H1 (cell line): ENCODE data around the gene CCDC77. TPM values are rescaled to one million over a fixed set of nuclear protein-coding genes. Genes with fewer than 3 reads are reported as not detected.

Experiments used
- CTCF ChIA-PET: fragments of 300-600 bp; sonication (Branson Sonifier 250); formaldehyde crosslinking; loops from one replicate; lab custom pipeline; 2021; ENCODE audit not compliant: partially characterized antibody; lab: Charles Lee
- POLR2A ChIA-PET: fragments of 300-600 bp; sonication (Branson Sonifier 250); formaldehyde crosslinking; loops from one replicate; lab custom pipeline; 2021; ENCODE audit warnings: inconsistent platforms; ENCODE audit not compliant: partially characterized antibody; lab: Charles Lee
- DNase-seq, 2 experiments: peaks; one replicate each; pipeline versions ENCODE4 v3.0.0 to v3.0.0-alpha.2; 2010 to 2022; ENCODE audit warnings: low spot score in 2 of 2, low read depth in 1 of 2, mixed read lengths in 1 of 2
- FAIRE-seq: peaks from 2 replicates; lab custom pipeline; 2011; peaks lifted over from hg19 to GRCh38; lab: Jason Lieb, UNC
- H2AFZ ChIP-seq: 2 replicates; pipeline ENCODE4 v1.8.1; 2012; ENCODE audit warnings: low read length, inconsistent platforms
- H2AK5ac ChIP-seq: 2 replicates; pipeline ENCODE4 v1.6.1; 2013; ENCODE audit warnings: low read depth, low read length
- H2BK120ac ChIP-seq: replicated peaks from 2 replicates; pipeline ENCODE3; 2013; ENCODE audit warnings: low read depth, low read length, inconsistent platforms
- H2BK12ac ChIP-seq: 2 replicates; pipeline ENCODE4 v1.6.1; 2013; ENCODE audit warnings: low read depth, low read length
- H2BK15ac ChIP-seq: 2 replicates; pipeline ENCODE4 v1.6.1; 2013; ENCODE audit warnings: low read length
- H2BK20ac ChIP-seq: 2 replicates; pipeline ENCODE4 v1.6.1; 2013; ENCODE audit warnings: low read length
- H2BK5ac ChIP-seq: 2 replicates; pipeline ENCODE4 v1.6.1; 2013; ENCODE audit warnings: low read depth, low read length
- H3K14ac ChIP-seq: 2 replicates; pipeline ENCODE4 v1.6.1; 2013; ENCODE audit warnings: inconsistent platforms; ENCODE audit not compliant: insufficient read length
- H3K18ac ChIP-seq: 2 replicates; pipeline ENCODE4 v1.6.1; 2013; ENCODE audit warnings: low read length; ENCODE audit errors: extremely low read depth
- H3K23ac ChIP-seq: 2 replicates; pipeline ENCODE4 v1.6.1; 2013; ENCODE audit warnings: inconsistent platforms; ENCODE audit not compliant: insufficient read length
- H3K23me2 ChIP-seq: 2 replicates; pipeline ENCODE4 v1.6.1; 2013; ENCODE audit warnings: low read depth, low read length
- H3K27ac ChIP-seq: 2 replicates; pipeline ENCODE4 v1.6.1; 2011; ENCODE audit warnings: low read depth, low read length, inconsistent platforms
- H3K27me3 ChIP-seq, 4 experiments: replicated peaks in 1 of 4; 1 replicate in 1 of 4; 2 replicates in 3 of 4; pipeline versions ENCODE4 v1.6.1 to v1.8.1; 2011 to 2013; ENCODE audit warnings: low read length in 3 of 4, mild to moderate bottlenecking in 3 of 4, inconsistent platforms in 2 of 4, mixed read lengths in 2 of 4, moderate library complexity in 1 of 4; ENCODE audit not compliant: control insufficient read depth in 3 of 4, insufficient read depth in 3 of 4; ENCODE audit errors: extremely low read depth in 1 of 4
- H3K36me3 ChIP-seq, 4 experiments: 2 replicates each; pipeline versions ENCODE4 v1.6.1 to v1.8.1; 2011 to 2013; ENCODE audit warnings: mild to moderate bottlenecking in 4 of 4, low read length in 3 of 4, moderate library complexity in 2 of 4, control low read depth in 1 of 4, inconsistent platforms in 1 of 4; ENCODE audit not compliant: insufficient read depth in 4 of 4, control insufficient read depth in 2 of 4
- H3K4ac ChIP-seq: replicated peaks from 2 replicates; pipeline ENCODE3; 2013; ENCODE audit warnings: low read length, low read depth, mixed read lengths, inconsistent platforms; ENCODE audit not compliant: insufficient read length
- H3K4me1 ChIP-seq, 4 experiments: replicated peaks in 1 of 4; 1 replicate in 1 of 4; 2 replicates in 3 of 4; pipeline versions ENCODE4 v1.6.1 to v1.8.1; 2011 to 2013; ENCODE audit warnings: low read length in 3 of 4, inconsistent platforms in 2 of 4, mixed read lengths in 1 of 4; ENCODE audit not compliant: insufficient read depth in 4 of 4, control insufficient read depth in 3 of 4
- H3K4me2 ChIP-seq, 2 experiments: 2 replicates each; pipeline versions ENCODE4 v1.6.1 to v1.8.1; 2011 to 2013; ENCODE audit warnings: low read depth in 2 of 2, low read length in 2 of 2, control low read depth in 1 of 2, inconsistent platforms in 1 of 2, mild to moderate bottlenecking in 1 of 2; ENCODE audit not compliant: insufficient read depth in 1 of 2
- H3K4me3 ChIP-seq, 4 experiments: fragments of 200-600, 300-600 bp in 1 of 4; sonication (generic), shearing (Covaris generic), sonication (Bioruptor Twin) in 1 of 4; 2 replicates each; pipeline versions ENCODE4 v1.5.1 to v1.8.1; 2011 to 2016; ENCODE audit warnings: low read length in 4 of 4, low read depth in 3 of 4, control low read depth in 2 of 4, inconsistent platforms in 2 of 4, mild to moderate bottlenecking in 2 of 4, mixed read lengths in 1 of 4, moderate library complexity in 1 of 4; ENCODE audit not compliant: insufficient read depth in 2 of 4; ENCODE audit errors: extremely low read depth in 1 of 4
- H3K56ac ChIP-seq: replicated peaks from 2 replicates; pipeline ENCODE3; 2013; ENCODE audit warnings: low read depth, mild to moderate bottlenecking, mixed read lengths, low read length, inconsistent platforms; ENCODE audit not compliant: insufficient read length
- H3K79me1 ChIP-seq: 2 replicates; pipeline ENCODE4 v1.6.1; 2013; ENCODE audit warnings: low read depth, low read length, control low read depth
- H3K79me2 ChIP-seq, 2 experiments: 2 replicates each; pipeline versions ENCODE4 v1.6.1 to v1.8.1; 2012 to 2013; ENCODE audit warnings: low read length in 2 of 2, mild to moderate bottlenecking in 2 of 2, inconsistent platforms in 1 of 2; ENCODE audit not compliant: insufficient read depth in 2 of 2, control insufficient read depth in 1 of 2
- H3K9ac ChIP-seq, 4 experiments: replicated peaks in 1 of 4; 1 replicate in 1 of 4; 2 replicates in 3 of 4; pipeline versions ENCODE4 v1.6.1 to v1.8.1; 2011 to 2013; ENCODE audit warnings: low read depth in 3 of 4, low read length in 3 of 4, control low read depth in 2 of 4, mild to moderate bottlenecking in 2 of 4, moderate library complexity in 2 of 4, inconsistent platforms in 1 of 4; ENCODE audit errors: extremely low read depth in 1 of 4
- H3K9me3 ChIP-seq, 2 experiments: 2 replicates each; pipeline versions ENCODE4 v1.6.1 to v1.8.1; 2012 to 2013; ENCODE audit warnings: mild to moderate bottlenecking in 2 of 2, moderate library complexity in 2 of 2, control low read depth in 1 of 2, inconsistent platforms in 1 of 2, low read depth in 1 of 2, low read length in 1 of 2, mixed read lengths in 1 of 2; ENCODE audit not compliant: insufficient read depth in 2 of 2
- H4K20me1 ChIP-seq, 2 experiments: replicated peaks in 1 of 2; 2 replicates each; pipeline versions ENCODE3 to v1.8.1; 2011 to 2013; ENCODE audit warnings: inconsistent platforms in 2 of 2, low read length in 2 of 2, mild to moderate bottlenecking in 1 of 2; ENCODE audit not compliant: insufficient read depth in 2 of 2, control insufficient read depth in 1 of 2
- H4K5ac ChIP-seq: 2 replicates; pipeline ENCODE4 v1.6.1; 2013; ENCODE audit warnings: low read length, low read depth, mixed read lengths, inconsistent platforms; ENCODE audit not compliant: insufficient read length
- H4K8ac ChIP-seq: 2 replicates; pipeline ENCODE4 v1.8.0; 2013; ENCODE audit warnings: mild to moderate bottlenecking, moderate library complexity, low read length, inconsistent platforms; ENCODE audit not compliant: insufficient read depth; ENCODE audit errors: extremely low read depth
- H4K91ac ChIP-seq: replicated peaks from 2 replicates; pipeline ENCODE3; 2013; ENCODE audit warnings: low read length, mixed read lengths, inconsistent platforms; ENCODE audit not compliant: insufficient read length
- BACH1 ChIP-seq: IDR thresholded peaks from 2 replicates; pipeline ENCODE4 v1.6.1; 2012; ENCODE audit warnings: low read length, improper control_type of control experiment
- CHD1 ChIP-seq: IDR thresholded peaks from 2 replicates; pipeline ENCODE4 v1.6.1; 2012; ENCODE audit warnings: low read depth, low read length, improper control_type of control experiment
- CREB1 ChIP-seq: IDR thresholded peaks from 2 replicates; pipeline ENCODE4 v1.6.1; 2012; ENCODE audit warnings: inconsistent platforms
- GTF2F1 ChIP-seq: IDR thresholded peaks from 2 replicates; pipeline ENCODE4 v1.6.1; 2012; ENCODE audit warnings: low read depth, low read length, improper control_type of control experiment, borderline replicate concordance
- JUN ChIP-seq: IDR thresholded peaks from 2 replicates; pipeline ENCODE4 v1.6.1; 2011; ENCODE audit warnings: low read depth, mild to moderate bottlenecking, improper control_type of control experiment, low read length
- KDM5A ChIP-seq: fragments of 200-600 bp; IDR thresholded peaks from 2 replicates; pipeline ENCODE4 v1.7.1; 2012; ENCODE audit warnings: mild to moderate bottlenecking, low read length, inconsistent platforms, mixed read lengths
- NRF1 ChIP-seq: IDR thresholded peaks from 2 replicates; pipeline ENCODE4 v1.6.1; 2011; ENCODE audit warnings: mild to moderate bottlenecking, low read depth, low read length, improper control_type of control experiment
- RFX5 ChIP-seq: IDR thresholded peaks from 2 replicates; pipeline ENCODE4 v1.6.1; 2011; ENCODE audit warnings: low read depth, low read length, improper control_type of control experiment, borderline replicate concordance
- SP1 ChIP-seq: IDR thresholded peaks from 2 replicates; pipeline ENCODE4 v1.6.1; 2011; ENCODE audit warnings: low read depth, low read length
- SRF ChIP-seq: IDR thresholded peaks from 2 replicates; pipeline ENCODE4 v1.6.1; 2011; ENCODE audit warnings: mild to moderate bottlenecking, low read depth, low read length, moderate library complexity
- WGBS, 2 experiments: shearing (Covaris generic) in 1 of 2; methylation state at CpG; one replicate each; pipeline versions ENCODE4 v1.1.6 to v1.1.7; 2013 to 2015; ENCODE audit warnings: low lambda C conversion rate in 2 of 2, mixed read lengths in 2 of 2, inconsistent platforms in 1 of 2, low coverage in 1 of 2, missing lambda C conversion rate in 1 of 2; ENCODE audit not compliant: insufficient replicate concordance in 2 of 2, insufficient coverage in 1 of 2, insufficient read length in 1 of 2; ENCODE audit errors: extremely low coverage in 1 of 2, missing lambda C conversion rate in 1 of 2; 5-methylcytosine and 5-hydroxymethylcytosine counted together
- polyA plus RNA-seq, 7 experiments: library from polyadenylated mRNA; depleted of rRNA in 3 of 7; stranded (reverse) in 5 of 7; unstranded in 2 of 7; fragments of >200 nt in 5 of 7; fragments of 200-250 nt in 2 of 7; gene quantifications; 1 replicate in 5 of 7; 2 replicates in 1 of 7; 4 replicates in 1 of 7; pipeline versions ENCODE4 v1.2.1 to v1.2.3, GENCODE V29; 2011 to 2013; ENCODE audit warnings: missing spikeins in 2 of 7, mixed read lengths in 2 of 7
- total RNA-seq: library from RNA; stranded (reverse); fragmentation: NEBNext Ultra II Directional; extraction: Animal tissue kit (Norgen Biotek cat#: 25700); gene quantifications from 2 replicates; pipeline ENCODE4 v1.2.1, GENCODE V29; 2021
- TF ChIP-seq, protein P1 (sequence below): IDR thresholded peaks from 2 replicates; pipeline ENCODE4 v1.6.1; 2012; ENCODE audit warnings: low read length, inconsistent platforms

Gene CCDC77
- total and polyA plus RNA-seq, 2 of the 8 experiments (the other 6 are each of a cell fraction or from before 2014, with no cell fraction given): 10.3 to 30.4 TPM

DNA sequence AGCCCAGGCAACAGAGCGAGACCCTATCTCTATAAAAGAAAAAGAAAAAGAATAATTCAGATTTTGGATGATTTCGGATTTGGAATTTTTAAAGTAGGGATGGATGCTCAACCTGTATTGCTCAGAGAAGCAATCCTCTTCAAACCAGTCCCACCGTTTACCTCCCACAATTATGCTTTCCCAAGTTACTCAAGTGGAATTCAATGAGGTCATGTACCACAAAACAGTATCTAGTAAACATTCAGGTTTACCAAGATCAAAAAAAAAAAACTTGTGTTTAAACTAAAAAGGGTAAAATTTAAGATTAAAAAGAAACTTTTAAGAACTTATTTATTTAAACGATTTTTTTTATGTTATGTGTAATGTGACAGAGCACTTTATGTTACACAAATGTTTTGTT lies 14.8 kb upstream of the CCDC77 start:
- Histone ChIP-seq H3K27me3 (no peaks in the 10 kb centered on the region), H3K23me2 (peaks cover 15% of the 10 kb centered on the region), H2BK120ac (no peak overlapping the region), H3K9me3 (no peaks in the 10 kb centered on the region), H4K20me1 (peaks cover 1 to 5% of the 10 kb centered on the region in 2 experiments), H2AFZ (no peak overlapping the region), H3K36me3 (peaks cover 0 to 21% (median 14%) of the 10 kb centered on the region in 4 experiments; a peak in 6 of 8 replicates), H3K4me1 (no peaks in the 10 kb centered on the region; a peak in 2 of 7 replicates), H3K23ac (no peak overlapping the region), H2BK12ac (no peak overlapping the region), H3K79me2 (peaks cover 16 to 45% of the 10 kb centered on the region in 2 experiments), H3K18ac (no peak overlapping the region), H2BK20ac (no peak overlapping the region), H3K27ac (no peak overlapping the region), H2BK5ac (no peak overlapping the region), H3K4me3 (peak overlapping the region in 1 of 4 experiments; percentile 93; a peak in 1 of 8 replicates), H3K9ac (no peak overlapping the region), H3K56ac (no peak overlapping the region), H4K8ac (no peak overlapping the region), H3K4ac (no peak overlapping the region), H3K14ac (no peak overlapping the region), H3K4me2 (peak overlapping the region in 1 of 2 experiments; percentile 22; a peak in 1 of 4 replicates), H2AK5ac (no peak overlapping the region), H4K5ac (no peak overlapping the region), H4K91ac (no peak overlapping the region), H3K79me1 (0 out of 2 replicates have a peak, but pooled peaks cover 2% of the 10 kb centered on the region), H2BK15ac (no peak overlapping the region)
- DNase-seq (no peak), FAIRE-seq (no peak)
- ChIA-PET POLR2A (interaction anchor here (0.6 to 1.0 kb wide), 4 partner anchors 16 to 40 kb away, joined by 3 to 4 read pairs (median 4); no protein-coding TSS in a partner anchor), CTCF (no interaction called here)
- WGBS, 2 experiments: 81% methylated on average over 4 of the region's 4 CpGs; no CpG with 5 or more reads in 1 of the 2 experiments
- TF ChIP-seq SP1 (no peak), JUN (no peak), NRF1 (no peak), BACH1 (no peak), KDM5A (no peak), RFX5 (no peak), SRF (no peak), CHD1 (no peak), CREB1 (no peak), GTF2F1 (no peak)
- TF ChIP-seq, protein P1, sequence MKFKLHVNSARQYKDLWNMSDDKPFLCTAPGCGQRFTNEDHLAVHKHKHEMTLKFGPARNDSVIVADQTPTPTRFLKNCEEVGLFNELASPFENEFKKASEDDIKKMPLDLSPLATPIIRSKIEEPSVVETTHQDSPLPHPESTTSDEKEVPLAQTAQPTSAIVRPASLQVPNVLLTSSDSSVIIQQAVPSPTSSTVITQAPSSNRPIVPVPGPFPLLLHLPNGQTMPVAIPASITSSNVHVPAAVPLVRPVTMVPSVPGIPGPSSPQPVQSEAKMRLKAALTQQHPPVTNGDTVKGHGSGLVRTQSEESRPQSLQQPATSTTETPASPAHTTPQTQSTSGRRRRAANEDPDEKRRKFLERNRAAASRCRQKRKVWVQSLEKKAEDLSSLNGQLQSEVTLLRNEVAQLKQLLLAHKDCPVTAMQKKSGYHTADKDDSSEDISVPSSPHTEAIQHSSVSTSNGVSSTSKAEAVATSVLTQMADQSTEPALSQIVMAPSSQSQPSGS: no peak
